Natural killer cell treated with Interleukin-12 subunit alpha and Interleukin-12 subunit beta and Interleukin-15 and Interleukin-18, amount 100 ng/mL, for 72 hours (primary cell): ENCODE data around the gene SETD6. TPM values are rescaled to one million over a fixed set of nuclear protein-coding genes. Genes with fewer than 3 reads are reported as not detected.
"Not testable (repeated sequence)": the region's sequence is repeated elsewhere in the genome, so short reads cannot be mapped to it uniquely, and the experiment has no call there.

Experiments
- ATAC-seq, 2 donors: fragments of 150-1000 bp; cut with Tn5 transposase in 1 of 2; sonication (Bioruptor Pico), chemical (Tn5 transposase) in 1 of 2; 2 replicates each; pipeline ENCODE4 v1.10.0; 2021
- DNase-seq: peaks from one replicate; pipeline ENCODE4 v3.0.0; 2022; ENCODE audit warnings: low spot score
- H3K27ac Mint-ChIP-seq, 2 donors: 1 replicate in 1 of 2; 2 replicates in 1 of 2; pipeline ENCODE4 v1.8.0; 2022; ENCODE audit warnings: mixed read lengths in 2 of 2, mild to moderate bottlenecking in 1 of 2, moderate library complexity in 1 of 2
- H3K27me3 Mint-ChIP-seq, 2 donors: 1 replicate in 1 of 2; 2 replicates in 1 of 2; pipeline ENCODE4 v1.8.0; 2022; ENCODE audit warnings: mixed read lengths in 2 of 2
- H3K36me3 Mint-ChIP-seq: one replicate; pipeline ENCODE4 v1.8.0; 2022; ENCODE audit warnings: mixed read lengths
- H3K4me1 Mint-ChIP-seq, 2 donors: 1 replicate in 1 of 2; 2 replicates in 1 of 2; pipeline ENCODE4 v1.8.0; 2022; ENCODE audit warnings: low read depth in 2 of 2, mixed read lengths in 2 of 2, mild to moderate bottlenecking in 1 of 2
- H3K4me3 Mint-ChIP-seq: one replicate; pipeline ENCODE4 v1.8.0; 2022; ENCODE audit warnings: mixed read lengths
- H3K9me3 Mint-ChIP-seq: 2 replicates; pipeline ENCODE4 v1.8.0; 2022; ENCODE audit warnings: mixed read lengths
- total RNA-seq, 2 donors: library from RNA; stranded (reverse); gene quantifications; one replicate each; pipeline ENCODE4 v1.2.3, GENCODE V29; 2022

SETD6 gene
- total RNA-seq, 2 donors from 2014 or later: 16.4 to 29.1 TPM

DNA sequence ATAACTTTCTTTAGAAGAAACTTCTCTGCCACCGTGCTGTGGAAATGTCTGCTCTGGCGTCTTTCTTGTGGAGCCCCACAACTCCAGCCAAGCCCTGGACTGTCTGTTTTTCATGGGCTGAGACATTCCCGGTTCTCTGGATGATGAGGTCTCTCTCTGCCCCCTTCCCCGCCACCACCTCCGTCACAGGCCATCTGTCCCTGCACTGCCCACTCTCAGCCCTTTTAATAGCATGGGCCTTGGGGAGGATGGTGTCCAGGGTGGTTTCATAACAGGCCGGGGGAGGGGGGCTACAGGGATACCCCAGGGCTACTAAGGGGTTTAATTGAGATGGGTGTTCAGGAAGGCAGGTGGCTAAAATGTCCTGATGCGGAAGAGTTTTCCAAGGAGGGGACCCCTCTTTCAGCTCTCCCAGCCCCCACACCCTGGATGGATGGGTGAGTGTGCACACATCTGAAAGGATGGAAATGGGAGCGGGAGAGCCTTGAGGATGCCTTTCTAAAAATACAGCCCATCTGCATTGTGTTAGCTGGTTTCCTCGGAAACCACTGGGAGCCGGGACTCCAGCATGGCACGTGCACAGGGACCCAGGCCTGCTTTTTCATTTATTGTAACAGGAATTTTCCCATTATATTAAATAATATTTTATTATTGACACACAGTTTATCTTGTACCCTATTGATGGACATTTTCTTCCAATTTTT is 30.0 kb upstream of the SETD6 start:
- H3K27me3 Mint-ChIP-seq: peaks cover 0 to 13% of the 10 kb centered on the region in 2 donors
- no peak overlapping the region for H3K4me3 Mint-ChIP-seq
- ATAC-seq: no peak
- no peaks in the 10 kb centered on the region for H3K36me3 Mint-ChIP-seq
- H3K9me3 Mint-ChIP-seq: no peaks in the 10 kb centered on the region
- no peaks in the 10 kb centered on the region for H3K4me1 Mint-ChIP-seq
- H3K27ac Mint-ChIP-seq: no peak overlapping the region
- DNase-seq: no peak

DNA sequence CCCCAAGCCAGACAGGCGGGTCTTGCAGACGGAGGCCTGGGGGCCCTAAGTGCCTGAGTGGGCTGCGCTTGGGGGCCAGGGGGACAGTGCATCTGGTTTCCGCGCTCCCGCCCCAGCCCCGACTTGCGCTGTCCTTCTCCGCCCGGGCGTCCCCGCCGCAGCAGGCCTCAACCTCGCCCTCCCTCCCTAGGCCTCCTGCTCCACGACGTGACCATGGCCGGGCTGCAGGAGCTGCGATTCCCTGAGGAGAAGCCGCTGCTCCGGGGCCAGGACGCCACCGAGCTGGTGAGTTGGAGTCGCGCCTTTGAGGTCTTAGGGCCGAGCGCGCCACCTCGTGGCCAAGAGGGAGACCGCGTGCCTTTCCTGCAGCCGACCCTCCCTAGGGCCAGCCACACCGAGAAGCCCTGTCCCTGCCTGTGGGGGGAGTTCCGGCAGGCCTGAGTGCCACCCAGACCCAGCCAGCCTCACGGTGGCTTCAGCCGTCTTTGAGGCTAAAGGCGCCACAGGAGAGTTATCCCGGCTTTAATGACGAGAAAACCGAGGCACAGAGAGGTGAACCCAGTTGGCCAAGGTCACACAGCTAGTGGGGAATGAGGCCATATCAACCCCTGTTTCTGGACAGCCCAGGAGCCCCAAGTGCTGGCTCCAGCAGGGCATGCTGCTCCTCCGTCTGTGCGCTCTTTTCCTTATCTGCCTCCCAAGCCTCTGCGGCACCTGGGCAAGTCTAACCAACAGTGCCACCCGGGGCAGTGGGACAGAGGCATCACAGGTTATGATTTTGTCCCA is 27.6 kb upstream of the SETD6 start:
- no peak overlapping the region for H3K27ac Mint-ChIP-seq
- H3K9me3 Mint-ChIP-seq: no peaks in the 10 kb centered on the region
- H3K36me3 Mint-ChIP-seq: no peaks in the 10 kb centered on the region
- H3K4me3 Mint-ChIP-seq: no peak overlapping the region
- ATAC-seq (peak; percentile 84), DNase-seq (peak; percentile 73)
- H3K4me1 Mint-ChIP-seq: no peaks in the 10 kb centered on the region
- peaks cover 0 to 8% of the 10 kb centered on the region in 2 donors for H3K27me3 Mint-ChIP-seq

DNA sequence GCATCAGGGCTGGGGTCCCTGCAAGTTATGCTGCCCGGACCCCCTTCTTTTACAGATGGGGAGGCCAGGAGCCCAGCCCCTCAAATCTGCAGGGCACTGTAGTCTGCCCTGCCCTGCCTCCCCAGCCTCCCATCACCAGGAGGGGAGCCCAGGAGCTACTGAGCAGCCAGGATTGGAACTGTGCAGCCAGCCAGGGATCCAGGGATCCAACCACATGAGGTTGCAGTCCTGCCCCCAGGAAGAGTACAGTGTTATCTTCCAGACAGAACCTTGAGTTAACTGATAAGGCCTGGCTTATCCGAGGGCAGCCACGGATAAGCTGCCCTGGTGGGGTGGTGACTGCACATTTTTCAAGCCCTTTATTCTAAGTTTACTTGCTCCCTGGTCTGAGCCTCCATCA is 26.8 kb upstream of the SETD6 start:
- peaks cover under 1 to 4% of the 10 kb centered on the region in 2 donors for H3K27me3 Mint-ChIP-seq
- H3K4me1 Mint-ChIP-seq: no peaks in the 10 kb centered on the region
- no peaks in the 10 kb centered on the region for H3K9me3 Mint-ChIP-seq
- H3K36me3 Mint-ChIP-seq: no peaks in the 10 kb centered on the region
- no peak overlapping the region for H3K27ac Mint-ChIP-seq
- H3K4me3 Mint-ChIP-seq: no peak overlapping the region
- ATAC-seq: no peak
- no peak for DNase-seq

DNA sequence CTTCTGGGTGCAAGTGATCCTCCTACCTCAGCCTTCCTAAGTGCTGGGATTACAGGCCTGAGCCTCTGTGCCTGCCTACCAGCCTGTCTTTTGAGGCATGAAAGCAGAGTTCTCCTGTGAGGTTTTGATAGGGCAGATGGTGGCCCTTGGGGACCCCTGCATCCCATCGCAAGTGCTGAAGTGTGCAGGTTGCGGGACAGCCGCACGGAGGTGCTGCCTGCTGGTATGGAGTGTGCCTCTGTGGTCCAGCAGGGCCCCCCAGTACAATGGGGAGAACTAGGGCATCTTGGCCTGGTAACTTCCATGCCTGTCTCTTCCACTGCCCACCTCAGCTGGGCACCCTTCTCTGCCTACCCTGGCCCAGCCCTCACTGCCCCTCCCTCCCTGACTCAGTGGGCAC is 25.3 kb upstream of the SETD6 start:
- H3K27me3 Mint-ChIP-seq: peaks cover 0 to 4% of the 10 kb centered on the region in 2 donors
- ATAC-seq (no peak), DNase-seq (no peak)
- H3K4me3 Mint-ChIP-seq: no peak overlapping the region
- no peaks in the 10 kb centered on the region for H3K36me3 Mint-ChIP-seq
- H3K9me3 Mint-ChIP-seq: no peaks in the 10 kb centered on the region
- no peaks in the 10 kb centered on the region for H3K4me1 Mint-ChIP-seq
- no peak overlapping the region for H3K27ac Mint-ChIP-seq

DNA sequence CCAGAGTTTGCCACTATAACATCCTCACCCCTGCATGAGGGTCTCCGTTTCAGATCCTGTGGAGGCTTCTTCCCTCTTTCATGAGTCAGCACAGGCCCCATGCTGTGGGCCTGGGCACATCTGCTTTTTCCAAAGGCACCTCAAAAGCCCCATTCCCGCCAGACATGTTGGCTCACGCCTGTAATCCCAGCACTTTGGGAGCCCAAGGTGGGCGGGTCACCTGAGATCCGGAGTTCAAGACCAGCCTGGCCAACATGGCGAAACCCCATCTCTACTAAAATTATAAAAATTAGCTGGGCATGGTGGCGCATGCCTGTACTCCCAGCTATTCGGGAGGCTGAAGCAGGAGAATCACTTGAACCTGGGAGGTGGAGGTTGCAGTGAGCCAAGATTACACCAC is 24.8 kb upstream of the SETD6 start:
- not testable (repeated sequence) for H3K27ac Mint-ChIP-seq, DNase-seq, H3K9me3 Mint-ChIP-seq, H3K4me1 Mint-ChIP-seq, H3K4me3 Mint-ChIP-seq, ATAC-seq, H3K36me3 Mint-ChIP-seq, H3K27me3 Mint-ChIP-seq

DNA sequence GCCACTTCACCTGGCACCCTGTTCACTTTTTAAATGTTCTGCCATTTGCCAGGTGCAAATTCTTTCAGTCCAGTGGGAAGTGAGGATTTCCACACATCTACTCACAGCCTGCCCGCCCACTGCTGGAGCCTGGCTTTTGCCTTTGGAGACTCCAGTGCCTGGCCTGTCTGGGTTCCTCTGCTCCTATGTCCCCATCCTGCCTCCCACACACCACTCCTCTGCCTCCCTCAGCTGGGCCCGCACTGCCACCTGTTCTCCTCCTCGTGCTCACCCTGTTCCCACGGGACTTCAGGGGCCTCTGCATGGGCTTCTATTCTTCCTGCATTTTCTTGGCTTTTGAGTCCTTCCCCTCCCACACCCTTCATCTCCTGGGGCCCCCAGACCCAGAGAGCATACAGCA is 23.3 kb upstream of the SETD6 start:
- Mint-ChIP-seq H3K36me3 (no peaks in the 10 kb centered on the region), H3K27ac (no peak overlapping the region), H3K4me3 (no peak overlapping the region), H3K9me3 (no peaks in the 10 kb centered on the region), H3K4me1 (no peaks in the 10 kb centered on the region), H3K27me3 (peaks cover 0 to 5% of the 10 kb centered on the region in 2 donors)
- DNase-seq: no peak
- no peak for ATAC-seq

DNA sequence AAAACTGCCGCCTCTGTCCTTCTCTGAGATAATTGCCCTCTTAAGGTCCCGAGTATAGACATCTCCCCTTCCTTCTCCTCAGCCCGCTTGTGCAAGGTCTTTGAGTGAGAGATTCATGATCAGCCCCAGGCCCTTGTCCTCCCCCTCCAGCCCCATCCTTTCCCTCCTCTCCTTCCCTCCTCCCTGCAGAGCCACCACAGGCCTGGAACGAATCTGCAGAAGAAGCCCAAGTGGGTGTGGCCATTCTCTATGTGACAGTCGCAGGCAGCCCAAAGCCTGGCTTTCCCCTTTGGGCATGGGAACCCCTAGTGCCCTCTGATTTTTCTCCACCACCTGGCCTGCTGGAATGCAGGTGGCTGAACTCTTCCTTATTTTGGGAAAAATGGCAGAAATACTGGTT is 22.6 kb upstream of the SETD6 start:
- no peak overlapping the region for H3K27ac Mint-ChIP-seq
- DNase-seq (no peak), ATAC-seq (no peak)
- H3K9me3 Mint-ChIP-seq: no peaks in the 10 kb centered on the region
- H3K4me1 Mint-ChIP-seq: no peaks in the 10 kb centered on the region
- no peaks in the 10 kb centered on the region for H3K36me3 Mint-ChIP-seq
- no peak overlapping the region for H3K4me3 Mint-ChIP-seq
- H3K27me3 Mint-ChIP-seq: peaks cover 0 to 5% of the 10 kb centered on the region in 2 donors

DNA sequence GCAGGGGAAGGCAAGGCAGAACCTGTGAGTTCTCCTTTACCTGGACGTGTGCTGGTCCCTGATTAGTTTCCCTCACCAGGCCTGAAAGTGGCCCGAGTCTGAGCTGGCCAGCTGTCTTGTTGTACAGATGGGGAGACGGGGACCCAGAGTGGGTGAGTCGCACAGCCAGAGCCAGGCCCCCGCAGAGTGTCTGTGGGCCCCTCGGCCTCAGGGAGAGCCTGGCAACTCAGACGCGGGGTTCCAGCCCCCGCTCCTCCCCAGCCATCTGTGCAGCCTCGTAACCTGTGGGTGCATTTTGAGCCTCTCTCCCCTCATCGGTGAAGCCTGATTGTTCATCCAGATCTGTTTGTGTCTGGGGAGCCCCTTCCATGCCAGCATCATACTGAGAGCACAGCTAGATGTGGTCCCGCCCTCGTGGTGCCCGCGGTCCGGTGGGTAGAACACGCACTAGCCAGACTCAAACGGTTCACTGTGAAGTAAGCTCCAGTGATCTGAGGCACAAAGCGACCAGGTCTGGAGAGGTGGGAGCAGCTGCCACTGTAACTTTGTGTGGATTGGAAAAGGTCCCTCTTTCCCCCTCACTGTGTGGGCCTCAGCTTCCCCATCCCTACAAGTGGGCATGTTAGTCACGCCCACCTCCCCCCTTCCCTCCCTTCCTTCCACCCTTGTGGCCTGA is 21.4 kb upstream of the SETD6 start:
- H3K4me3 Mint-ChIP-seq: no peak overlapping the region
- DNase-seq (no peak), ATAC-seq (no peak)
- peaks cover 0 to 6% of the 10 kb centered on the region in 2 donors for H3K4me1 Mint-ChIP-seq
- no peaks in the 10 kb centered on the region for H3K9me3 Mint-ChIP-seq
- H3K36me3 Mint-ChIP-seq: no peaks in the 10 kb centered on the region
- no peak overlapping the region for H3K27ac Mint-ChIP-seq
- H3K27me3 Mint-ChIP-seq: peaks cover 0 to 5% of the 10 kb centered on the region in 2 donors

DNA sequence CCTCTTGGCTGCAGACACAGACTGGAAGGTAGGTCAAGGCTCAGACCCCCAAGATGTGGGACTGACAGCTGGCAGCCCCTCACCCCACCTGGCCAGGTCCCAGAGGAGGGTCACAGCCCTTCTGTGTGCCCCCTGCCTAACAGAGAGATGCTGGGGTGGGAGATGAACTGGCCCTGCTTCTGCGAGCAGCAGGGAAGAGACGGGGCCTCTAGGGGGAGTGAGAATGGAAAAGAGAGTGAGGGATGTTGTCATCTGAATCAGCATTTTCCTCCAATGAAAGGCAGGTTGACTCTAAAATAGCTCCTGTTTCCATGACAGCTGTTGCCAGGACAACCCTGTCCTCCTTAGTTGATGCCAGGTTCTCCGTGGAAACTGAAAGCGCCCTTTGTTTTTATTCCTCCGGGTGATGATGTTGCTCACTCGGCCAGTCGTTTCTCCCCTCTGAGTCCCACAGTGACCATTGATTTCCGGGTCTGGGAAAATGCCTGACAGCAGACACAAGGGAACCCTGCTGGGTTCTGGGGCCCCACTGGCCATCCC is 20.3 kb upstream of the SETD6 start:
- Mint-ChIP-seq H3K9me3 (no peaks in the 10 kb centered on the region), H3K4me1 (peaks cover 0 to 6% of the 10 kb centered on the region in 2 donors), H3K27me3 (peaks cover 0 to 5% of the 10 kb centered on the region in 2 donors), H3K27ac (no peak overlapping the region), H3K4me3 (no peak overlapping the region), H3K36me3 (no peaks in the 10 kb centered on the region)
- ATAC-seq: peak; percentile 40 to 56
- DNase-seq: no peak

DNA sequence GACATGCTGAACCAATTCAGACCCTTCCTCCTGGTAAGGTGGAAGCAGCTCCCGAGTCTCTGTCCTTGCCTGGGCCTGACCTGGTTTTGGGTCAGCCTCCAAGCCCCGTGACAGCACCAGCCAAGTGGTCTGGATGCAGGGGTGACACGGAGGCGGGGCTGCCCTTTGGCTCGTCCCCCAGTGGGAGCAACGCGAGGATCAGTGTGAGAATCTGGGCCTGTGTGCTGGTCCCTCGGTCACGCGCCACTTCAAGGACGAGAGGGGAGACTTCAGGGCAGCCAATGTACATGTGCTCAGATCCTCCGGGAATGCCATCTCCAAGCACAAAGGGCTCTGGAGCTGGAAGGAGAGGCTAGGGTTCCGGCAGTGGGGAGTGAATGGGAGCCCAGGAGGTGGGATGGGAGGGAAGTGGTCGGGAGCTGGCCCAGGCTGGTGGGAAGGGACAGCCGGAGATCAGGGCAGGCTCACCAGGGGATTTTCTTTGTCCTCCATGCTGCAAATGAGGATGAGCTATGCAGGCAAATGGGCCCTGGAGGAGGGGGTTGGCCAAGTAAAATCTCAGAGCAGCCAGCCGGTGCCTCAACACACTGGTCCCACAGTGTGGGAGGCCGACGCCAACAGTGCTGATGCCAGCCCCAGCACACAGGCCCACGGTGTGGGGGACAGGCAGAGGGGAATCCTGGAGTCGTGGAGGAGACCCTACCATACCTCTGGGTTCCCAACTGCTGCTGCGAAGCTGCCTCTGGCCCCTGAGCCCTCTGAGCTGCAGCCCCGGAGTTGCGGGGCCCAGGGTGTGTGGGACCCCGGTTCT is 19.6 kb upstream of the SETD6 start:
- H3K27me3 Mint-ChIP-seq: peaks cover 0 to 9% of the 10 kb centered on the region in 2 donors
- no peak overlapping the region for H3K27ac Mint-ChIP-seq
- no peak for DNase-seq
- H3K4me1 Mint-ChIP-seq: peaks cover 0 to 9% of the 10 kb centered on the region in 2 donors
- H3K9me3 Mint-ChIP-seq: no peaks in the 10 kb centered on the region
- H3K4me3 Mint-ChIP-seq: no peak overlapping the region
- no peaks in the 10 kb centered on the region for H3K36me3 Mint-ChIP-seq
- ATAC-seq: no peak

DNA sequence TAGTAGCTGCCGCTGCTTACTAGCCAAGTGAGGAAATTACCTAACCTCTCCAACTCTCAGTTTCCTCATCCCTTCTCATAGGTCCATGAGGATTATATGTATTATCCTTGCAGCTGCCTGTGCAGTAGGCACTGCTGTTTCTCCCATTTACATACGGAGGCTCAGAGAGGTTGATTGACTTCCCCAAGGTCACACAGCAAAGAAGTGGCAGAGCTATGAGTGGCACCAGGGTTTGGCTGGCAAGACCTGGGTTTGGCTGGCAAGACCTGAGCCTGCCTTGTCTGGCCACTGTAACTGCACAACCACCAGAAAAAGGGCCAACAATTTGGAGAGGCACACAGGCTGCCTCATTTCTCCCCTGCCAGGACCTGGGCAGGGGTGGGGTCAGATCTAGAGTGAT is 17.8 kb upstream of the SETD6 start:
- Mint-ChIP-seq H3K9me3 (no peaks in the 10 kb centered on the region), H3K27ac (no peak overlapping the region)

DNA sequence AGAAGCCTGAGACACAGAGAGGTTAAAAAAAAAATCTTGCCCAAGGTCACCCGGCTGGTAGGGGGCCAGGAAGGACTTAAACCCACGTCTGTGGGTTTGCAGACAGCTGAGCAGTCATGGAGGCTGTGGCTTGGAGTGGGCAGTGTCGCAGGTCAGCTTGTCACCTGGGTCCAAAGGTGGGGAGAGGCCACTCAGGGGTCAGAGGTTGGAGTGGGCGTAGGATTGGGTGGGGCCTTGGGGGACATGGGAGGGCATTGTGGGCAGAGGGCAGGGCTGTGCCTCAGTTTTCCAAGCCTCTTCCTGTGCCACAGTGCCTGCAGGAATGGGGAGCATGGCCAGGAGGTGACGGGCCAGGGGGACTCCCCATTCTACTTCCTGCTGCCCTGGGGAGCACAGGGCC is 17.4 kb upstream of the SETD6 start:
- no peak overlapping the region for H3K4me3 Mint-ChIP-seq
- H3K36me3 Mint-ChIP-seq: no peaks in the 10 kb centered on the region
- peaks cover 0 to 13% of the 10 kb centered on the region in 2 donors for H3K4me1 Mint-ChIP-seq
- peaks cover 0 to 8% of the 10 kb centered on the region in 2 donors for H3K27me3 Mint-ChIP-seq
- no peak for DNase-seq
- no peak for ATAC-seq
- no peak overlapping the region for H3K27ac Mint-ChIP-seq
- no peaks in the 10 kb centered on the region for H3K9me3 Mint-ChIP-seq

More for the DNA sequence above, 17.8 kb upstream of the SETD6 start:
- DNase-seq: no peak
- ATAC-seq: no peak
- Mint-ChIP-seq H3K4me1 (peaks cover 0 to 13% of the 10 kb centered on the region in 2 donors), H3K4me3 (no peak overlapping the region), H3K27me3 (peaks cover 0 to 9% of the 10 kb centered on the region in 2 donors), H3K36me3 (no peaks in the 10 kb centered on the region)
